ENCODE results near the gene AKAP13. TPM values are rescaled to one million over a fixed set of nuclear protein-coding genes. Genes with fewer than 3 reads are reported as not detected.
"Not testable (repeated sequence)": the region's sequence is repeated elsewhere in the genome, so short reads cannot be mapped to it uniquely, and the experiment has no call there.

The AKAP13 gene
- polyA plus RNA-seq, 12 donors = 57.9 to 109 (median 77.9) TPM; not detected in 1

DNA sequence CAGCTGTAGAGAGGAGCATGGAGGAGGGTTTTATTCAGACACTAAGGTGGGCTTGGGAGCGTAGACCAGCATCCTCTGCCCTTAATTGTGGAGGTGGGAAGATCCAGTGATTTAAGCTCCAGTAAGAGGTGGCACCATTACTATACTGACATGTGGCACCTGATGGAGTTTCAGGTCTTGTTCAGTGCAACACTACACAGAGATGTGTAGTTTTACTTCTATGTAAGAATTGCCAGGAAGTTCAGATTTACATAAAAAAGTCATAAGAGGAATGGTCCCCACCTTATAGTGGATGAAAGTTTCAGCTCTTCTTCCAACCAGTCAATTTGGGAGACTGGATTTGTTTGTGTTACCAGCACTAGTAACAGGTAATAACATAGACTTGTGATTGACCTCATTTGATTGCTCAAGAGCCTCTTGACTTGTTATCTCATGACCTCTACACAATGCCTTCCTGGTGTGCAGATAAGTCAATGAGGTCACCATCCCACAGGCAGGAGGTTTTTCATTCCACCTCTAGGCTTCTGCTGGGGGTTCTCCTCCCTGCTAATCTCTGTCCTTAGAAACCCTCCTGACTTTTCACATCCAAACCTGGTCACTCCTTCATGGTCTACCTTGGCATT is 33.8 kb upstream of the AKAP13 start:
- not testable (repeated sequence) for DNase-seq

- DNase-seq = not testable (repeated sequence)
Measured at GRCh38 chr15:85347264-85348047, 32.9 kb upstream of the AKAP13 start.

- DNase-seq = not testable (repeated sequence)
Measured at GRCh38 chr15:85348048-85348766, 32.2 kb upstream of the AKAP13 start.

DNA sequence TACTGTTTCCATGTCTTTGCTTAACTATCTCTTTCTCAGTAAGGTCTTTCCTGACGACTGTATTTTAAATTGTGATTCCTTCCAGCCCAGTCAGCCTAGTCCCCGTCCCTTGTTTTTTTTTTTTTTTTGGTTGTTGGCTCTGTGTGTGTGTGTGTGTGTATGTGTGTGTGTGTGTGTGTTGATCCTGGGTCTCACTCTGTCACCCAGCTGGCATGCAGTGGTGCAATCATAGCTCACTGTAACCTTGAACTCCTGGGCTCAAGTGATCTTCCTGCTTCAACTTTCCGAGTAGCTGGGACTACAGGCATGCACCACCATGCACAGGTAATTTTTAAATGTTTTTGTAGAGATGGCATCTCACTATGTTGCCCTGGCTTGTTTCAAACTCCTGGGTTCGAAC is 31.3 kb upstream of the AKAP13 start:
- not testable (repeated sequence) for DNase-seq

DNA sequence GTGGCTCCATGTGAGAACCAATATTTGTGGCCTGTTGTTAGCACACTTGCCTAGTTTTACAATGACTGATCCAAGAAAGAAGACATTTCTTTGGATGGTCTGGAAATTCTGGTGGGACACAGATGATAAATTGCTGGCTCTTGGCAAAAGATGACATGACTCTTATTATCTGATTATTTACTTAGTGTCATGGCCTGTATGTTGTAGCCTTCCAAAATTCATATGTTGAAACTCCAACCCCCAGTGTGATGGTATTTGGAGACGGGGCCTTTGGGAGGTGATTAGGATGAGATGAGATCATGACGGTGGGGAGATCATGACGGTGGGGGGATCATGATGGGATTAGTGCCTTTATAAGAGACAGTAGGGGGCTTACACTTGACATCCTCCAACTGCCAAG is 30.0 kb upstream of the AKAP13 start:
- no peak for DNase-seq

- DNase-seq = not testable (repeated sequence)
Measured at GRCh38 chr15:85351501-85351900, 28.9 kb upstream of the AKAP13 start.

DNA sequence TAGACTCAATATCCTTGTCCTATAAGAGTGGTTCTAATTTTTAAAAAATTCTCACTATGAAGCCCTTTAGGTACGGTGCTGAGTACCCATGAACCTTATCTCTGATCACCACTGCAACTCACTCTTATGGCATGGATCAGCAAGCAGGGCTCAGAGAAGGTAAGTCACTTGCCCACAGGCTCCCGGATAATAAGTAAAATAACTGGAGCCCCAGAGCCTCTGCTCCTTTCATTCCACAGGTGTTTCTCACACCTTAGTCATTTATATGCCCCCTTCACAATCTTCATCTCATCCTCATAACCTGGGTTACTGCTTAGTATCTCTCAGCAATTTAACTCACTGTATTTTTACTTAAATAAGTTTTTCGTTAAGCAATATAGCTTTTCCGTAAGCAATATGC is 28.4 kb upstream of the AKAP13 start:
- DNase-seq = no peak

DNA sequence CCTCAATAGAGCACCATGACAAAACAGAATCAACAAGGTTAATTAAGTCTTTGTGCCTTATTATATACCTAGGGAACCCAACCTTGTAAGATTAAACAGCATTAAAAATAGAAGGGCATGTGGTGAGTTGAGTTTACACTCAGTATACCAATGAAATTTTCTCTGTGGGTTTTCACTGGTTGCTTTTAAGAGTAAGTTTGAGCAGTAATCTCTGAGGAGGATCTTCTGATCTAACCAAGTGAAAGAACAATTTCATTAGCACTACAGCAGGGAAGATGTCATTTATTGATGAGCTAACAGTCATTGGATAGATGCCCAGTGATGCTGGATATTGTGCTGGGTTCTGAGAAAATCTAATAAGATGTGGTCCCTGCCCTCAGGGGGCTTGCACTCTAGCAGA is 26.9 kb upstream of the AKAP13 start:
- no peak for DNase-seq

DNA sequence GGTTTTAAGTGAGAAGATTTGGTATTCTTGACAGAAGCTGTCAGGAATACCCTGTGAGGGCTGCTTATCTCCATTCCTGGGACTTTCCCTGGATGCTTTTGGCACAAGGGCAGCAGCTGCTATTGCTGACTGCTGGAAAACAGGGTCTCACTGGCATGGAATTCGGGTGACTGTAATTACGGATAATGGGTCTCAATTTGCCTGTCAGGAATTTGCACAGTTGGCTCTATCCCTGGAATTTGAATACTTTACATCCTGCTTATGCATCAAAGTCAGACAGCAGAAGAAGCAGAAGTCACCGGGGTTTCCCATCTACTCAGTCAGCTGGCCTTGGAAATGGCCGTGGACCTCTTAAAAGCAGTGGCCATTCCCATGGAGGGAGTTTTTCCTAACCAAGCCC is 25.9 kb upstream of the AKAP13 start:
- DNase-seq = peak; percentile 17

DNA sequence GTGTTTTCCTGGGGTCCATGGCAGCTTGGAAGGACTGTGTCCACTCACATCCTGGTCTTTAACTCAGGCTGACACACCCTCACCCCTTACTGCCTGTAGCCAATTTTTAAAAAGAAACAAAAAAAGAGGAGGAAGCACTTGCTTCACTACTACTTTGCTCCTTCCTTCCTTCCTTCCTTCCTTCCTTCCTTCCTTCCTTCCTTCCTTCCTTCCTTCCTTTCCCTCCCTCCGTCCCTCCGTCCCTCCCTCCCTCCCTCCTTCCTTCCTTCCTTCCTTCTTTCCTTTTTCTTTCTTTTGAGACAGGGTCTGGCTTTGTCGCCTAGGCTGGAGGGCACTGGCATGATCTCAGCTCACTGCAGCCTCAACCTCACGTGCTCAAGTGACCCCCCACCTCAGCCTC is 25.5 kb upstream of the AKAP13 start:
- DNase-seq = no peak

- DNase-seq = no peak
Measured at GRCh38 chr15:85356276-85356675, 24.1 kb upstream of the AKAP13 start.

GRCh38 chr15:85361323-85361722 is 19.1 kb upstream of the AKAP13 start:
- DNase-seq = no peak

DNA sequence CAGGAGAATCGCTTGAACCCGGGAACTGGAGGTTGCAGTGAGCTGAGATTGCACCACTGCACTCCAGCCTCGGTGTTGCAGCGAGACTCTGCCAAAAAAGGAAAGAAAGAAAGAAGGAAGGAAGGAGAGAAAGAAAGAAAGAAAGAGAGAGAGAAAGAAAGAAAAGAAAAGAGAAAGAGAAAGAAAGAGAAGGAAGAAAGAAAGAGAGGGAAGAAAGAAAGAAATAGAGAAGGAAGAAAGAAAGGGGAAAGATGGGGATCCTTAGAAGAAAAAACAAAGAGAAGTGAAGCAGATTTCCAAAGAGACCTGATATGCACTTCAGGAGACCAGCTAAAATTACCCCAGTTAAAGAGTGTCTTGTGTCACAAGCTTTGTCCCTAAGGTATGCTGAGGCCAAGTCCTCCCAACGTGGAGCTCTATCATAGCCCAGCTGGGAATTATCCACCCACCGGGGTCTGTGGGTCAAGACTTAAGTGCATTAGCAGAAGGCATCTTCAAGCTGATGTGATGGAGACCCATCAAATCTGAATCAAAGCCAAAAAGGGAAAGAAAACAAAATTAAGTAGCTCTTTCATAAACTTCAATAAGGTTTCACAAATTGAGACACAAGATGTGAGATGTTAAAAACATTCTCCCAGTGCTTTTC is 17.8 kb upstream of the AKAP13 start:
- no peak for DNase-seq

- no peak for DNase-seq
Measured at GRCh38 chr15:85365980-85366379, 14.4 kb upstream of the AKAP13 start.

DNA sequence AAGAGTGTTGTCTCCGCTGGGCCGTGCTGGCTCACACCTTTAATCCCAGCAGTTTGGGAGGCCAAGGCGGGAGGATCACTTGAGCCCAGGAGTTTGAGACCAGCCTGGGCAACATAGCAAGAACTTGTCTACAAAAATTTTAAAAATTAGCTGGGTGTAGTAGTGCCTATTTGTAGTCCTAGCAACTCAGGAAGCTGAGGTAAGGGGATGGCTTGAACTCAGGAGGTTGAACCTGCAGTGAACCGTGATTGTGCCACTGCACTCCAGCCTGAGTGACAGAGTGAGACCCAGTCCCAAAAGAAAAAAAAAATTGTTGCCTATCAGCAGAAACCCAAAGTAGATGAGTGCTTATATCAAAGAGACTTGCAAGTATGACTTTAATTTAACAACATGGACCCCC is 12.7 kb upstream of the AKAP13 start:
- no peak for DNase-seq

DNA sequence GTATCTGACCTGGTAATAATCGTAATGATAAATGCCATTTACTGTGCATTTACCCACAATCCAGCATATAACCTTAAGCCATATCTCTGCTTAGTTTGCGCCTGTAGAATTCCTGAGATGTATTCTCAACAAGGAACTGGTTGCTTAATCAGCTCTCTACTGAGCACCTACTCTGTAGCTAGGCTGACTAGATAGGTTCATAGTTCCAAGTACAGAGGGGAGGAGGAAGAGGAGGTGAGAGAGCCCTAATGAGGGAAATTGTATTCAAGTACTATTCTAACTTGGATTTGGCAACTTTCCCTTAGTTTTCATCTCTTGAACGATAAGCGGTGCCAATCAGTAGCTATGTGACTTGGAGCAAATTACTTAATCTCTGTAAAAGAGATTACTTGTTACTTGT is 5.6 kb upstream of the AKAP13 start:
- no peak for DNase-seq

GRCh38 chr15:85377269-85377668 is 3.1 kb upstream of the AKAP13 start:
- DNase-seq = no peak

- no peak for DNase-seq
Measured at GRCh38 chr15:85377986-85378385, 2.4 kb upstream of the AKAP13 start.

DNA sequence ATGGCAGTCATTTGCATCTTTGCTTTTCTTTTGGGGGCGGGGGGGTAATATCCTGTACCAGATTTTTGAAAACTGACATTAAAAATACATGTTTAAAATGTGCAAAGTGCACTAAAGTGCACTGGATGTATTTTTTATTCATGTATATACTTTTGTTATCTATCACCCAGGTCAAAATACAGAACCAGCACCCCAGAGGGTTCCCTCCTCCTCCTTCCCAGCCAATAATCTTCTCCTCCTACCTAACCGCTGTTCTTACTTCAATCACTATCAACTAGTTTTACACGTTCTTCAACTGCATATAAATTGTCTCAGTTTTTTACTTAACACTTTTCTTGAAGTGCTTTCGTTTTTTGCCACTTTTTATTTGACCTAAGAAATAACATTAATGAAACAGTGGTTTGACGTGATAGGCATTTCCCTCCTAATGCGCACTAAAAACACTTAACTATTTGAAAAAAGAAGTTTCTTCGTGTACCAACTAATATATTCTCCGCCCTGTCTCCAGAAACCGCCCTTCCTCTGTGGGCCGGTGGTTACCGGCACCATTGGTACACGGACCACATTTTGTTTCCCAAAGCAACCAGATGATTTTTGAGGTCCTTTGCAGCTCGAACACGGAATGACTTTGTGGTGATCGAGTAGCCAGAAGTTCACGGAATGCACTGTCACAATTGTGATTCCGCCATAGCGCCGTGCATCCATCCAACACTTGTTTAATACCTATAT is 836 bp upstream of the AKAP13 start:
- DNase-seq = peak; percentile 33

GRCh38 chr15:85380812-85381642 is 624 bp downstream of the AKAP13 start:
- DNase-seq = no peak
